Subcutaneous adipose tissue (tissue), 4 donors: ENCODE measurements around the gene TMEM181. TPM values are rescaled to one million over a fixed set of nuclear protein-coding genes. Genes with fewer than 3 reads are reported as not detected.

Experiments
- CTCF ChIP-seq: fragments of 450-650 bp; IDR thresholded peaks from one replicate; pipeline ENCODE4 v1.5.1; 2016; ENCODE audit warnings: low read depth, mild to moderate bottlenecking, control low read depth, antibody characterized with exemption, moderate library complexity
- total RNA-seq, 4 donors: library from RNA; depleted of rRNA; stranded (reverse); fragments of >200 nt; gene quantifications; one replicate each; pipeline ENCODE4 v1.1.0, GENCODE V29; 2016

Gene TMEM181
- total RNA-seq, 4 donors from 2014 or later, result 15.1 to 33.1 (median 19.7) TPM

GRCh38 chr6:158561321-158561884 lies 1.5 kb downstream of the TMEM181 start:
- TF ChIP-seq CTCF, result no peak

- TF ChIP-seq CTCF, result no peak
Measured at GRCh38 chr6:158561938-158562337, 2.0 kb downstream of the TMEM181 start.

- TF ChIP-seq CTCF, result no peak
Measured at GRCh38 chr6:158564243-158565121, 4.6 kb downstream of the TMEM181 start.

GRCh38 chr6:158565122-158565429 lies 5.2 kb downstream of the TMEM181 start:
- TF ChIP-seq CTCF, result no peak

- TF ChIP-seq CTCF, result no peak
Measured at GRCh38 chr6:158565482-158566040, 5.7 kb downstream of the TMEM181 start.

GRCh38 chr6:158566207-158566818 lies 6.4 kb downstream of the TMEM181 start:
- TF ChIP-seq CTCF, result no peak

- TF ChIP-seq CTCF, result no peak
Measured at GRCh38 chr6:158567152-158567551, 7.3 kb downstream of the TMEM181 start.
